SK-N-SH (cell line): ENCODE measurements around the gene LRRC32. TPM values are rescaled to one million over a fixed set of nuclear protein-coding genes. Genes with fewer than 3 reads are reported as not detected.

Source experiments
- CTCF ChIA-PET: fragments of 300-600, 350-600 bp; formaldehyde crosslinking; extraction: SDS; loops from one replicate; lab custom pipeline; 2021; lab: Yijun Ruan, JAX
- POLR2A ChIA-PET: fragments of 350-600 bp; sonication (Branson Sonifier 250); formaldehyde crosslinking; extraction: SDS; loops from one replicate; lab custom pipeline; 2020; ENCODE audit warnings: antibody characterized with exemption, inconsistent platforms; lab: Yijun Ruan, JAX
- DNase-seq: peaks from one replicate; pipeline ENCODE4 v3.0.0; 2012
- H2AFZ ChIP-seq: fragments of 200-600 bp; sonication (generic); 2 replicates; pipeline ENCODE4 v1.8.1; 2016; ENCODE audit warnings: antibody characterized with exemption, mild to moderate bottlenecking, low read depth
- H3F3A ChIP-seq: fragments of 200-600 bp; sonication (generic); replicated peaks from 2 replicates; pipeline ENCODE3; 2016; ENCODE audit warnings: antibody characterized with exemption, mild to moderate bottlenecking; ENCODE audit not compliant: insufficient read depth
- H3K27ac ChIP-seq, 2 experiments: fragments of 200-500 bp in 1 of 2; fragments of 200-600 bp in 1 of 2; sonication (Bioruptor generic) in 1 of 2; sonication (generic), shearing (Covaris generic) in 1 of 2; 2 replicates each; pipeline versions ENCODE4 v1.5.1 to v1.6.1; 2014 to 2016; ENCODE audit warnings: low read depth in 2 of 2, inconsistent platforms in 1 of 2, low read length in 1 of 2, mild to moderate bottlenecking in 1 of 2, mixed read lengths in 1 of 2
- H3K27me3 ChIP-seq: fragments of 200-600 bp; sonication (generic), shearing (Covaris generic); 2 replicates; pipeline ENCODE4 v1.6.1; 2016; ENCODE audit warnings: mixed run types; ENCODE audit not compliant: insufficient read depth
- H3K36me3 ChIP-seq, 2 experiments: fragments of 200-500 bp in 1 of 2; fragments of 200-600 bp in 1 of 2; sonication (Bioruptor generic) in 1 of 2; sonication (generic) in 1 of 2; replicated peaks in 1 of 2; 2 replicates each; pipeline versions ENCODE3 to v1.5.1; 2014 to 2016; ENCODE audit warnings: low read length in 1 of 2, mild to moderate bottlenecking in 1 of 2; ENCODE audit not compliant: insufficient read depth in 2 of 2, control insufficient read depth in 1 of 2
- H3K4me1 ChIP-seq, 2 experiments: fragments of 200-500 bp in 1 of 2; fragments of 200-600 bp in 1 of 2; sonication (Bioruptor generic) in 1 of 2; sonication (generic), shearing (Covaris generic) in 1 of 2; 2 replicates each; pipeline versions ENCODE4 v1.5.1 to v1.6.1; 2014 to 2016; ENCODE audit warnings: low read depth in 1 of 2, low read length in 1 of 2, mixed run types in 1 of 2; ENCODE audit not compliant: insufficient read depth in 2 of 2, control insufficient read depth in 1 of 2
- H3K4me2 ChIP-seq: fragments of 200-600 bp; sonication (generic), shearing (Covaris generic); 2 replicates; pipeline ENCODE4 v1.6.1; 2017; ENCODE audit warnings: mixed run types
- H3K4me3 ChIP-seq, 2 experiments: fragments of 200-500 bp in 1 of 2; fragments of 200-600 bp in 1 of 2; sonication (Bioruptor generic) in 1 of 2; sonication (generic), shearing (Covaris generic) in 1 of 2; 2 replicates each; pipeline versions ENCODE4 v1.5.1 to v1.8.1; 2014 to 2016; ENCODE audit warnings: low read depth in 2 of 2, inconsistent platforms in 1 of 2, low read length in 1 of 2, mild to moderate bottlenecking in 1 of 2, mixed read lengths in 1 of 2, moderate library complexity in 1 of 2
- H3K79me2 ChIP-seq: fragments of 200-600 bp; sonication (generic); 2 replicates; pipeline ENCODE4 v1.8.1; 2017; ENCODE audit warnings: mild to moderate bottlenecking; ENCODE audit not compliant: insufficient read depth
- H3K9ac ChIP-seq: fragments of 200-600 bp; sonication (generic); 2 replicates; pipeline ENCODE4 v1.6.1; 2017; ENCODE audit warnings: mixed run types
- H3K9me2 ChIP-seq: fragments of 200-600 bp; sonication (generic); 2 replicates; pipeline ENCODE4 v1.6.1; 2017; ENCODE audit warnings: mixed run types
- H3K9me3 ChIP-seq: fragments of 200-600 bp; sonication (generic); 2 replicates; pipeline ENCODE4 v1.6.1; 2017; ENCODE audit warnings: mixed run types, mild to moderate bottlenecking, moderate library complexity
- H4K20me1 ChIP-seq: fragments of 200-600 bp; sonication (generic); 2 replicates; pipeline ENCODE4 v1.6.1; 2017; ENCODE audit warnings: mild to moderate bottlenecking, mixed run types; ENCODE audit not compliant: insufficient read depth
- CTCF ChIP-seq: fragments of 200-600 bp; sonication (generic); IDR thresholded peaks from 2 replicates; pipeline ENCODE4 v1.6.1; 2017; ENCODE audit warnings: antibody characterized with exemption, mild to moderate bottlenecking, moderate library complexity
- ELF1 ChIP-seq: IDR thresholded peaks from 2 replicates; pipeline ENCODE4 v1.4.0; 2012
- EP300 ChIP-seq, 2 experiments: IDR thresholded peaks; 2 replicates each; pipeline versions ENCODE4 v1.4.0 to v1.6.1; 2012; ENCODE audit warnings: borderline replicate concordance in 1 of 2, low read depth in 1 of 2, low read length in 1 of 2
- IRF3 ChIP-seq: fragments of 150-350 bp; IDR thresholded peaks from 2 replicates; pipeline ENCODE4 v1.6.1; 2016; ENCODE audit warnings: mild to moderate bottlenecking, low read depth, low read length
- JUND ChIP-seq: IDR thresholded peaks from 2 replicates; pipeline ENCODE4 v1.4.0; 2012
- MAX ChIP-seq: IDR thresholded peaks from 2 replicates; pipeline ENCODE4 v1.4.0; 2012; ENCODE audit warnings: low read depth
- MXI1 ChIP-seq: IDR thresholded peaks from 2 replicates; pipeline ENCODE4 v1.6.1; 2012; ENCODE audit warnings: mild to moderate bottlenecking, low read depth, low read length, improper control_type of control experiment
- NFIC ChIP-seq: IDR thresholded peaks from 2 replicates; pipeline ENCODE4 v1.4.0; 2012; ENCODE audit warnings: borderline replicate concordance
- NRF1 ChIP-seq: IDR thresholded peaks from 2 replicates; pipeline ENCODE4 v1.6.1; 2012; ENCODE audit warnings: low read depth, mild to moderate bottlenecking, low read length
- RAD21 ChIP-seq: IDR thresholded peaks from 2 replicates; pipeline ENCODE4 v1.6.1; 2012; ENCODE audit warnings: mild to moderate bottlenecking, low read length
- SIN3A ChIP-seq: IDR thresholded peaks from 2 replicates; pipeline ENCODE4 v1.6.1; 2012; ENCODE audit warnings: low read depth, mild to moderate bottlenecking, low read length, moderate library complexity, borderline replicate concordance
- TAF1 ChIP-seq: IDR thresholded peaks from 2 replicates; pipeline ENCODE4 v1.6.1; 2012; ENCODE audit warnings: low read depth, mild to moderate bottlenecking, low read length, moderate library complexity, borderline replicate concordance
- TCF12 ChIP-seq: IDR thresholded peaks from 2 replicates; pipeline ENCODE4 v1.4.0; 2012
- USF1 ChIP-seq: IDR thresholded peaks from 2 replicates; pipeline ENCODE4 v1.4.0; 2012; ENCODE audit warnings: low read depth, borderline replicate concordance
- WGBS: methylation state at CpG from one replicate; pipeline ENCODE4 v1.1.6; 2017; ENCODE audit warnings: low lambda C conversion rate; 5-methylcytosine and 5-hydroxymethylcytosine counted together
- polyA plus RNA-seq, 3 experiments: library from polyadenylated mRNA; depleted of rRNA; stranded (reverse); fragments of >200 nt; gene quantifications; 2 replicates each; pipeline ENCODE4 v1.2.3, GENCODE V29; 2012

The LRRC32 gene
- polyA plus RNA-seq, 1 of the 3 experiments (the other 2 are of a cell fraction), result 0.43 TPM

- no peaks in the 10 kb centered on the region for H3F3A ChIP-seq
Measured at GRCh38 chr11:76666408-76666807, 4.1 kb downstream of the LRRC32 start.

More at GRCh38 chr11:76666408-76666807, 4.1 kb downstream of the LRRC32 start:
- H3K79me2 ChIP-seq, result no peaks in the 10 kb centered on the region
- H3K4me1 ChIP-seq, result peaks cover 0 to 8% of the 10 kb centered on the region in 2 experiments; a peak in 1 of 4 replicates
- no peaks in the 10 kb centered on the region for H3K36me3 ChIP-seq
- H4K20me1 ChIP-seq, result no peaks in the 10 kb centered on the region
- H3K4me2 ChIP-seq, result no peak overlapping the region
- ChIA-PET POLR2A (no interaction called here), CTCF (interaction anchor here (1.0 kb wide), 1 partner anchor 14 kb away, joined by 3 read pairs; no protein-coding TSS in a partner anchor)
- TF ChIP-seq TAF1 (no peak), JUND (no peak), NRF1 (no peak), USF1 (no peak), CTCF (no peak), MXI1 (no peak), MAX (no peak), TCF12 (no peak), ELF1 (no peak), RAD21 (no peak), IRF3 (no peak), NFIC (no peak), EP300 (IDR thresholded peaks at IDR 0.05; ENCODE audit: borderline replicate concordance in 1 of 2, low read depth in 1 of 2, low read length in 1 of 2) (no peak), SIN3A (no peak)
- no peaks in the 10 kb centered on the region for H3K27me3 ChIP-seq
- H3K9me3 ChIP-seq, result no peaks in the 10 kb centered on the region
- no peak overlapping the region for H3K27ac ChIP-seq
- H3K4me3 ChIP-seq, result no peak overlapping the region
- no peaks in the 10 kb centered on the region for H3K9me2 ChIP-seq
- WGBS, result 83% methylated on average over 6 of the region's 7 CpGs
- no peak overlapping the region for H2AFZ ChIP-seq
- no peak for DNase-seq
- H3K9ac ChIP-seq, result no peak overlapping the region
